HTERT RPE-1 (cell line): ENCODE data around the gene KPNA6.
"Not testable (repeated sequence)": the region's sequence is repeated elsewhere in the genome, so short reads cannot be mapped to it uniquely, and the experiment has no call there.

Source experiments
- in situ Hi-C: fragments of 300-500 bp; cut with MboI; formaldehyde crosslinking; loops from 4 replicates; pipeline ENCODE4 v1.14.3; 2020; ENCODE audit warnings: low sequenced_read_pairs

Gene KPNA6

DNA sequence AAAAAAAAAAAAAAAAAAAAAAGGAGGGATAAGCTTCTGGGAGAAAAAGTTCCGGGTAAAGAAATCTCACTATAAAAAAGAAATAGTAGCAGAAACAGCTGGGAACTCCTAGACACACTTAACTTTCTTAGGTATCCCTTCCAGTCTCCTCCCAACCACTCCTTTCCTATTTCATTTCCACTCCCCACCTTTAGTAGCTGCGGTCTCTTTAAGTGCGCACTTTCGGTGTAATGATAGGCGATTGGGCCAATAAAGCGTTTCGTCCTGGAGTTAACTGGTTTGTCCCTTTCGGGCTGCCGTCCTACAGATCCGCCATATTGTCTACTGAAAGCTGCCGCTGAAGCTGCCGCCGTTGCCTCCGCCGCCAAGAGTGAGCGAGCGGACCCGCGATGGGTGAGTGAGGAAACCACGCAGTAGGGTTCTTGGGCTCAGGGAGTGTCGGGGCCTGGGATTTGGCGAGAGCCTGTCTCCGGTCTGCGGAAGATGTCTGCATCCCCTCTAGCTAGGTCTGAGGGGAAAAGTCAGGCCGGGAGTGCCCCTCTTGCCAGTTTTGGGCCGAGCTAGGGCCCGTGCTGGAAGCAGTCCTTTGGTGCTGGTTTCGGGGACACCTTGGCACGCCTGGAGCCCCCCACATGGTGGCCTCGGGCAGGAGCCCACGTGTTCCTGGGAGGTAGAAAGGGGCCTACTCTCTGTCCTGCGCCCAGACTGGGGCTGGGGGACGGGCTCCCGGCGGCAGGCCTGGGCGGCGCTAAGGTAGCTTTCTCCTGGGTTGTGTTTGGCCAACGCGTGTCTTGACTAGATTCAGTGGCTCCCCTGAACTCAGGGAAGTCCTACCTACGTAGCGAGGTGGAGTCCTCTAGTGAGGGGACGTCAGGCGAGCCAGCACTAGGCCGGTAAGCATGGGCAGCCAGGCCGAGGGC, at the start of gene KPNA6:
KPNA6 (plus strand) TSS at position 315 of the 920 bp plus-strand sequence; CDS start at position 390, 75 bp downstream.
- in situ Hi-C loops = no loop called here

DNA sequence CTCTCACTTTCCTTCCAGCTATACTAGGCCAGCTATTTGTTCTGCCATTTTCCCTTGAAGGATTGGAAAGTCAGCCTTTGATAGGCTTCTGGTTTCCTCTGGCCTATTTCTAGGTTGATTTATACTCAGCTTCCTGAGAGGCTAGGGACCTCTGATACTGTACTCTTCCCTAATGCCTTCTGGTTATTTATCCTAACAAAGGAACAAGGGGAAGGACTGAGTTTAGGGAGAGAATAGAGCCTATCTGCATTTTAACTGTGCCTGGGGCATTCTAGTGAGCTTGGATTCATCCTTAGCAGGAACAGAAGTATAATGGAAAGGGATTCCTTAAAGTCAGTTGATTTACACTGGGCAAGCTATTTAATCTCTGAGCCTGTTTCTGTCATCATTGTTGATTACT, 46.9 kb upstream of the KPNA6 start:
- in situ Hi-C loops = no loop called here

DNA sequence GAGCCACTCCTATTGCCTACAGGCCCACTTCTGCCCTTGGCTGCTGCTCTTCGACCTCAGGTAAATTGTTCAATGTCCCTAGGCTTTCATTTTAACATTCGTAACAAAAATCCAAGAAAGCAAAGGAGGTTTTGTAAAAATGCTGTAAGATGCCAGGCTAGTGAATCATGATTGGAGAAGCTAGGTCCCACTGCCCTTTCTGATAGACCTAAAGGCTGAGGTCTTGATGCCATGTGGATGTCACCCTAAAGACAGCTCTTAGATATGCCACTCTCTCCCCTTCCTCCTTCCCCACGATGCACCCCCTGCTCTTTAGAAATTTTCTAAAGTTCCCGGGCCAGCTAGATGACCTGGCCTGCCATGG, 45.0 kb upstream of the KPNA6 start:
- in situ Hi-C loops = no loop called here

DNA sequence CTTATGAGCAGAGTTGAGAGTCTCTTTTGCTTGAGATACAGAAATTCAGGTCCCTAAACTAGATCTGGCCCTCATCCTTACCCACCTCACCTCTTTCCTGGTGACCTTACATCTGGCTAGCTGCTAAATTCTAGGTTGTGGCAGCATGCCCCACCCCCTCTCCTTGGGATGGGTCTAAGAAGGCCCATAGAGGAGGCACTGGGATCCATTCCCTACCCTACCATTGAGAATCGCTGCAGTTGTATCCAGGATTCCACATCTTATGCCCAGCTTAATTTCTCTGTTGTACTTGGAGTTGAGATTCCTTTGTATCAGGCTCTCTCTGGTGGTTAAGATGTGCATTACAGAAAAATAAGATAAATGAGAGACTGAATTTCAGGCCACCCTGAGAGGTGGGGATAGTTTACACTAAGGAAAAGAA, 44.6 kb upstream of the KPNA6 start:
- in situ Hi-C loops = no loop called here

DNA sequence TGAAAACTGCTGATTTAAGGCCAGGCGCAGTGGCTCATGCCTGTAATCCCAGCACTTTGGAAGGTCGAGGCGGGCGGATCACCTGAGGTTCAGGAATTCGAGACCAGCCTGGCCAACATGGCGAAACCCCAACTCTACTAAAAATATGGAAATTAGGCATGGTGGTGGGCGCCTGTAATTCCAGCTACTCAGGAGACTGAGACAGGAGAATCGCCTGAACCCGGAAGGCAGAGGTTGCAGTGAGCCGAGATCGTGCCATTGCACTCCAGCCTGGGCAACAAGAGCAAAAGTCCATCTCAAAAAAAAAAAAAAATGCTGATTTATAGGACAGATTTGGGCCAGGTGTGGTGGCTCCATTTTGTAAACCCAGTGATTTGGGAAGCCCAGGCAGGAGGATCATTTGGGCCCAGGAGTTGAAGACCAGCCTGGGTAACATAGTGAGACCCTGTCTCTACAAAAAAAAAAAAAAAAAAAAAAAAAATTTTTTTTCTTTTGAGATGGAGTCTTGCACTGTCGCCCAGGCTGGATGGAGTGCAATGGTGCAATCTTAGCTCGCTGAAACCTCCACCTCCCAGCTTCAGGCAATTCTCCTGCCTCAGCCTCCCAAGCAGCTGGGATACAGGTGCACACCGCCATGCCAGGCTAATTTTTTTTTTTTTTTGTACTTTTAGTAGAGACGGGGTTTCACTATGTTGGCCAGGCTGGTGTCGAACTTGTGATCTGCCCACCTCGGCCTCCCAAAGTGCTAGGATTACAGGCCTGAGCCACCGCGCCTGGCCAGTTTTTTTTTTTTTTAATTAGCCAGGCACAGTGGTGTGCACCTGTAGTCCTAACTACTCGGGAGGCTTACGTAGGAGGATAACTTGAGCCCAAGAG, 42.0 kb upstream of the KPNA6 start:
- in situ Hi-C loops = not testable (repeated sequence)

- in situ Hi-C loops = no loop called here
Observed at GRCh38 chr1:32066489-32066873, 41.4 kb upstream of the KPNA6 start.

- in situ Hi-C loops = no loop called here
Observed at GRCh38 chr1:32068957-32069588, 38.8 kb upstream of the KPNA6 start.

- in situ Hi-C loops = no loop called here
Observed at GRCh38 chr1:32071758-32072621, 35.9 kb upstream of the KPNA6 start.

- in situ Hi-C loops = no loop called here
Observed at GRCh38 chr1:32072622-32073298, 35.1 kb upstream of the KPNA6 start, which contains the start of gene TMEM39B. Gene TMEM39B, plus strand, starts transcription at chr1:32072939. Its CDS starts 109 bp downstream, at chr1:32073048.

DNA sequence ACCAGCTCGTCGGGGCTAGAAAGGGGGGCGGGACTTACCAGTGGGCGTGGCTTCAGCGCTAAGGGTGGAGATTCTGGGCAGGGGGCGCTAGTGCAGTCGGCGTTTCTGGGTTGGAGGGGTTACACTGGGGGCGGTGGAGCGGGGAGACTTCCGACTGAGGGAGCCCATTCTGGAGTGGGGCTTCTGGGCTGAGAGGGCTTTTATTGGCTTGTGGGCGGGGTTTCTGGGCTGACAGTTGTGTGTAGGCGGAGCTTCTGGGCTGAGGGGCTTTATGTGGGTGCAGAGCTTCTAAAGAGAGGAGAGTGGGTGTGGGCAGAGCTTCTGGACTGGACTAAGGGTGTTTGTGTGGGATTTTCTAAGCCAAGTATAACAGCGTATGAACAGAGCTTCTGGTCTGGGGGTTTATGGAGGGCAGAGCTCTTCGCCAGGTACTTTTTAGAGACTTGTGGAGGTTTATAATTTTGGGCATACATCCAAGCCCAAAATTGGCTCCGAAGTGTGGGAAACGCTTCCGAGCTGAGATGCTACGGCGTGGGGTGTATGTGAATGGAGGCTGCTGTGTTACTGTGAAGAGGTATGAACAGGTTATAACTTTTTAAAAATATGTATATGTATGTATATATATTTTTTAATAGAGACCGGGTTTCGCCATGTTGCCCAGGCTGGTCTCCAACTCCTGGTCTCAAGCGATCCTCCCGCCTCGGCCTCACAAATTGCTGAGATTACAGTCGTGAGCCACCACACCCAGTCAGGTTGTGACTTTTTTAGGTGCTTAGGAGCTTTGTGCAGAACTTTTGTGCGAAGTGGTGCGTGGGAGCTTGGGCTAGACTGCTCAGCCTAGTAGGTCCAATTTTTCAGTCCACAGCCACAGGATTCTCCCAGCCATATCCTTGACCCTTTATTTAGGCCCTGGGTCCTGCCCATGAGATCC, 34.3 kb upstream of the KPNA6 start:
- in situ Hi-C loops = no loop called here

- in situ Hi-C loops = no loop called here
Observed at GRCh38 chr1:32074841-32075240, 33.0 kb upstream of the KPNA6 start.

DNA sequence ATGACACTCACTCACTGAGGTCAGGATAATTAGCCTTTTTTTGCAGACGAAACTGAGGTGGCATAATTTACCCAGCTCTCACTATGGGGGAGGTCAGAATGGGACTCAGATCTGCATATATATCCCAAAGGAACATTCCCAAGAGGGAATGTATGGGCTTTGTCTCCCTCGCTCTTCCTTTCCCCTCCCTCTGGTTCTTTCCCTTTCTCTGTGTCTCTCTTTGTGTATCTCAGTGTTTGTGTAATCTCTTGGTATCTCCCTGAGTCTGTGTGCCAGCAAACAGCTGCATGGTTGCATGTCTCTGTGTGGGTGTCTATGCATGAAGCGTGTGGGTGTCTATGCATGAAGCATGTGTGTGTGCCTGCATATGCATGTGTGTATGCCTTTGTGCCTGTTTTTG, 30.4 kb upstream of the KPNA6 start:
- in situ Hi-C loops = no loop called here

- in situ Hi-C loops = no loop called here
Observed at GRCh38 chr1:32082022-32082421, 25.8 kb upstream of the KPNA6 start.

DNA sequence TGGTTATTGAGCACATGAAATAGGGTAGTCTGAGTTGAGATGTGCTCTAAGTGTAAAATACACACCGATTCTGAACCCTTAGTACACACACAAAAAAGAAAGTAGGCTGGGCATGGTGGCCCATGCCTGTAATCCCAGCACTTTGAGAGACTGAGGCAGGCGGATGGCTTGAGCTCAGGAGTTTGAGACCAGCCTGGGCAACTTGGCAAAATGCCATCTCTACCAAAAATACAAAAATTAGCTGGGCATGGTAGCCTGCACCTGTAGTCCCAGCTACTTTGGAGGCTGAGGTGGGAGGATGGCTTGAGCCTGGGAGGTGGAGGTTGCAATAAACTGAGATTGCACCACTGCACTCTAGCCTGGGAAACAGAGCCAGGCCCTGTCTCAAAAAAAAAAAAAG, 21.5 kb upstream of the KPNA6 start:
- in situ Hi-C loops = not testable (repeated sequence)

DNA sequence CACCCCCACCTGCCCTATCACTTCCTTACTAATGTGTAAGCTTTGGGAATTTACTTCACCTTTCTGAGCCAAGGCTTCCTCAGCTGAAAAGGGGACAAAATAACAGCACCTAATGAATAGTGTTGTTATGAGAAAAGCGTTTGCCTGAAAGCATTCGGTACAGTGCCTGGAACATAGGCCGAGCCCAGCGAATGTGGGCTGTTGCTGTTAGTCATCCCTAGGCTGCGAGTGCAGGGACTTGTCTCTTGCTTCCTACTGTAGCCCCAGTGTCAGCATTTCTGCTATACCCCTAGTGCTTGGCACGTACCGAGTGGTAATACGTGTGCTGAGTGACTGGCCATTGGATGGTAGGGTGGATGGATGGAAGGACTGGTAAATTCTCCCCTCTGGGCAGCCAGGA, 16.7 kb upstream of the KPNA6 start:
- in situ Hi-C loops = no loop called here

DNA sequence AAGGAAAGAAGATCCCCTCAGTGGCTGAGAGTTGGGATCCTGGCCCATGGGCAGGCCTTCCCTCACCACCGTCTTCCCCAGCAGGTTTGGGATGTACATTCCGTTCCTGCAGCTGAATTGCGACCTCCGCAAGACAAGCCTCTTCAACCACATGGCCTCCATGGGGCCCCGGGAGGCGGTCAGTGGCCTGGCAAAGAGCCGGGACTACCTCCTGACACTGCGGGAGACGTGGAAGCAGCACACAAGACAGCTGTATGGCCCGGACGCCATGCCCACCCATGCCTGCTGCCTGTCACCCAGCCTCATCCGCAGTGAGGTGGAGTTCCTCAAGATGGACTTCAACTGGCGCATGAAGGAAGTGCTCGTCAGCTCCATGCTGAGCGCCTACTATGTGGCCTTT, 16.3 kb upstream of the KPNA6 start:
- in situ Hi-C loops = no loop called here

DNA sequence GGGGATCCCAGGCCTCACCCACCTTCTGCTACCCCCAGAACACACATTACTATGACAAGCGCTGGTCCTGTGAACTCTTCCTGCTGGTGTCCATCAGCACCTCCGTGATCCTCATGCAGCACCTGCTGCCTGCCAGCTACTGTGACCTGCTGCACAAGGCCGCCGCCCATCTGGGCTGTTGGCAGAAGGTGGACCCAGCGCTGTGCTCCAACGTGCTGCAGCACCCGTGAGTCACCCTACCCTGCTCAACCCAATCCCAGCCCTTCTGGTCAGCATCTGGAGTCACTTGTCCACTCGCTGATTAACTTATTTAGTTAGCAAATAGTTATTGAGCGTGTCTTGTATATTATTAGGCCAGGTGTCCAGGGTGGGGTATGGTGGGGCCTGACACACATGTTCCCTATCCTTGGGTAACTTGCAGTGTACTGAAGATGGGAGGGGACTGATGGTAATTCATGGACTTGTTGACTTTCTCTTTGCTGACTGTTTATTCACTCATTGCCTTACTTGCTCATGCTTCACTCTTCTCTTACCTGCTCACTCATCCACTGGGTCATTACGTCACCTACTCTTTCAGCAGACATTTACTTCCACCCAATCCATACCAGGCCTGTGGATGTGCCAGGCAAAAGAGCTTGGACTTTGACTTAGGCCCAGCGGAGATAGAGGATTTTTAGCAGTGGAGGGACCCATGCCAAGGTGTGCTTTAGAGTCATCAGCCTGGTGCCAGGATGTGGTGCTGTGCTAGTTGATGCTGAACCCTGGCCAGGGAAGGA, 12.9 kb upstream of the KPNA6 start:
- in situ Hi-C loops = no loop called here

GRCh38 chr1:32099426-32099825, 8.4 kb upstream of the KPNA6 start:
- in situ Hi-C loops = no loop called here
